GM12878 (cell line): ENCODE data around the gene HGS. TPM values are rescaled to one million over a fixed set of nuclear protein-coding genes. Genes with fewer than 3 reads are reported as not detected.

Source experiments
- ATAC-seq: fragments of 200-7000 bp; cut with Tn5 transposase; 3 replicates; pipeline ENCODE4 v1.9.1; 2020; ENCODE audit warnings: mild to moderate bottlenecking, moderate library complexity
- BruUV-seq: library from RNA; stranded (reverse); fragments of 400-500 nt; replicated peaks from 2 replicates; lab custom pipeline; 2021; lab: Mats Ljungman, UMichigan
- CTCF ChIA-PET: fragments of 300-600 bp; sonication (Branson Sonifier 250); formaldehyde crosslinking; extraction: SDS; loops from one replicate; lab custom pipeline; 2021; ENCODE audit warnings: inconsistent platforms; lab: Yijun Ruan, JAX
- POLR2A ChIA-PET: fragments of 350-600 bp; formaldehyde crosslinking; extraction: SDS; loops from one replicate; lab custom pipeline; 2021; ENCODE audit warnings: inconsistent platforms; lab: Charles Lee
- RAD21 ChIA-PET: fragments of 300-600 bp; sonication (Branson Sonifier 250); formaldehyde crosslinking; loops from one replicate; lab custom pipeline; 2023; ENCODE audit warnings: antibody characterized with exemption; ENCODE audit not compliant: unreplicated experiment; lab: Charles Lee
- SMC1A ChIA-PET: fragments of 300-600 bp; sonication (Branson Sonifier 250); formaldehyde crosslinking; loops from one replicate; lab custom pipeline; 2023; ENCODE audit not compliant: unreplicated experiment, uncharacterized antibody; lab: Charles Lee
- DNase-seq: peaks from one replicate; pipeline ENCODE4 v3.0.0-alpha.2; 2011; ENCODE audit warnings: low read depth, low spot score
- FAIRE-seq: peaks from 3 replicates; lab custom pipeline; 2011; peaks lifted over from hg19 to GRCh38; lab: Jason Lieb, UNC
- H2AFZ ChIP-seq: 2 replicates; pipeline ENCODE4 v1.6.0; 2011; ENCODE audit warnings: low read depth, low read length, control low read depth; ENCODE audit not compliant: control insufficient read depth
- H3K27ac ChIP-seq: 2 replicates; pipeline ENCODE4 v1.5.1; 2011; ENCODE audit warnings: control low read depth; ENCODE audit not compliant: control insufficient read depth, insufficient read depth
- H3K27me3 ChIP-seq, 2 experiments: replicated peaks in 1 of 2; 2 replicates each; pipeline versions ENCODE4 v1.6.0 to v1.6.1; 2011; ENCODE audit warnings: low read length in 1 of 2; ENCODE audit not compliant: control insufficient read depth in 2 of 2, insufficient read depth in 2 of 2
- H3K36me3 ChIP-seq, 2 experiments: 2 replicates each; pipeline ENCODE4 v1.5.1; 2011; ENCODE audit warnings: low read length in 1 of 2; ENCODE audit not compliant: control insufficient read depth in 2 of 2, insufficient read depth in 2 of 2
- H3K4me1 ChIP-seq: 2 replicates; pipeline ENCODE4 v1.6.1; 2011; ENCODE audit warnings: mild to moderate bottlenecking, low read length, moderate library complexity, mixed read lengths; ENCODE audit not compliant: control insufficient read depth, insufficient read depth
- H3K4me2 ChIP-seq: 2 replicates; pipeline ENCODE4 v1.6.0; 2011; ENCODE audit warnings: control low read depth; ENCODE audit not compliant: control insufficient read depth, insufficient read depth
- H3K4me3 ChIP-seq: fragments of 200-600 bp; sonication (generic); 2 replicates; pipeline ENCODE4 v1.5.1; 2016
- H3K79me2 ChIP-seq: 2 replicates; pipeline ENCODE4 v1.6.0; 2011; ENCODE audit warnings: low read length; ENCODE audit not compliant: control insufficient read depth, insufficient read depth
- H3K9ac ChIP-seq: 2 replicates; pipeline ENCODE4 v1.8.0; 2011; ENCODE audit warnings: low read length, control low read depth, mixed read lengths; ENCODE audit not compliant: control insufficient read depth, insufficient read depth
- H3K9me3 ChIP-seq: replicated peaks from 3 replicates; pipeline ENCODE4 v1.5.1; 2011; ENCODE audit warnings: mild to moderate bottlenecking, low read length; ENCODE audit not compliant: control insufficient read depth, insufficient read depth
- H4K20me1 ChIP-seq: 2 replicates; pipeline ENCODE4 v1.6.0; 2011; ENCODE audit not compliant: control insufficient read depth, insufficient read depth
- ATF3 ChIP-seq: IDR thresholded peaks from 2 replicates; pipeline ENCODE4 v1.6.1; 2011; ENCODE audit warnings: low read depth, mild to moderate bottlenecking, low read length, moderate library complexity, borderline replicate concordance; ENCODE audit errors: extremely low read depth
- CBFB ChIP-seq: IDR thresholded peaks from 2 replicates; pipeline ENCODE4 v1.6.1; 2016; ENCODE audit warnings: antibody characterized with exemption, low read depth
- CBX3 ChIP-seq: fragments of 200-600 bp; sonication (generic); IDR thresholded peaks from 2 replicates; pipeline ENCODE4 v1.6.1; 2016; ENCODE audit warnings: low read depth, borderline replicate concordance
- CREB1 ChIP-seq: IDR thresholded peaks from 2 replicates; pipeline ENCODE4 v1.6.1; 2012; ENCODE audit warnings: low read depth, mild to moderate bottlenecking, inconsistent platforms
- E2F8 ChIP-seq: fragments of 450-650 bp; IDR thresholded peaks from 2 replicates; pipeline ENCODE4 v1.6.1; 2018; ENCODE audit warnings: mild to moderate bottlenecking, low read depth, moderate library complexity; ENCODE audit not compliant: partially characterized antibody
- HDGF ChIP-seq: fragments of 450-650 bp; IDR thresholded peaks from 2 replicates; pipeline ENCODE4 v1.6.1; 2016; ENCODE audit warnings: antibody characterized with exemption
- KLF5 ChIP-seq: fragments of 450-650 bp; IDR thresholded peaks from 2 replicates; pipeline ENCODE4 v1.6.1; 2014; ENCODE audit warnings: mild to moderate bottlenecking; ENCODE audit not compliant: partially characterized antibody
- MLLT1 ChIP-seq: fragments of 450-650 bp; IDR thresholded peaks from 2 replicates; pipeline ENCODE4 v1.6.1; 2016; ENCODE audit warnings: mild to moderate bottlenecking
- NFIC ChIP-seq: IDR thresholded peaks from 2 replicates; pipeline ENCODE4 v1.6.1; 2012; ENCODE audit warnings: low read depth, mild to moderate bottlenecking, inconsistent platforms, low read length, moderate library complexity
- SIN3A ChIP-seq: IDR thresholded peaks from 2 replicates; pipeline ENCODE4 v1.6.1; 2012; ENCODE audit warnings: low read depth, low read length, improper control_type of control experiment
- SMAD5 ChIP-seq: IDR thresholded peaks from 2 replicates; pipeline ENCODE4 v1.6.1; 2016; ENCODE audit warnings: antibody characterized with exemption, low read depth
- TCF3 ChIP-seq: IDR thresholded peaks from 2 replicates; pipeline ENCODE4 v1.6.1; 2012; ENCODE audit warnings: low read depth, mild to moderate bottlenecking, low read length, borderline replicate concordance; ENCODE audit not compliant: insufficient read depth
- YY1 ChIP-seq: IDR thresholded peaks from 2 replicates; pipeline ENCODE4 v1.6.1; 2011; ENCODE audit warnings: low read depth, mild to moderate bottlenecking, low read length
- WGBS: methylation state at CpG from one replicate; pipeline ENCODE4 v1.1.6; 2016; ENCODE audit warnings: low lambda C conversion rate; ENCODE audit not compliant: insufficient replicate concordance, insufficient coverage; ENCODE audit errors: missing lambda C conversion rate; 5-methylcytosine and 5-hydroxymethylcytosine counted together
- in situ Hi-C: fragments of 300-500 bp; cut with MboI; formaldehyde crosslinking; loops from 9 replicates; pipeline ENCODE4 v1.14.3; 2018; ENCODE audit warnings: mixed read lengths
- intact Hi-C: fragments of 100-400 bp; cut with micrococcal nuclease; formaldehyde crosslinking; loops from one replicate; pipeline ENCODE4 v1.14.2; 2022; ENCODE audit not compliant: unreplicated experiment
- polyA plus RNA-seq, 11 experiments: library from polyadenylated mRNA; depleted of rRNA in 4 of 11; unstranded in 6 of 11; stranded (reverse) in 5 of 11; fragments of >200 nt; fragmentation: Nextera tagmentation in 4 of 11; fragmentation: Illumina TruSeq in 1 of 11; extraction: Ambion mirVana in 4 of 11; extraction: Trizol in 1 of 11; gene quantifications; 1 replicate in 1 of 11; 2 replicates in 10 of 11; pipeline versions ENCODE4 v1.2.1 to v1.2.3, GENCODE V29; 2011 to 2016; ENCODE audit warnings: inconsistent platforms in 2 of 11, missing spikeins in 2 of 11, low read depth in 1 of 11
- total RNA-seq, 4 experiments: library from RNA; depleted of rRNA in 3 of 4; stranded (reverse); fragments of >200 nt in 3 of 4; fragmentation: Illumina TruSeq in 1 of 4; extraction: Trizol in 1 of 4; gene quantifications; 2 replicates each; pipeline versions ENCODE4 v1.2.1 to v1.2.3, GENCODE V29; 2013 to 2021

HGS gene
- total and polyA plus RNA-seq, 10 of the 15 experiments (the other 5 are each of a cell fraction or from before 2014, with no cell fraction given), result 2.2 to 85.6 (median 55.3) TPM

GRCh38 chr17:81740395-81740961, 56.7 kb downstream of the HGS start:
- TF ChIP-seq CBX3, result no peak
- H3K4me3 ChIP-seq, result no peak overlapping the region
- H3K9ac ChIP-seq, result no peak overlapping the region
- ChIA-PET POLR2A (no interaction called here), RAD21 (no interaction called here), SMC1A (no interaction called here), CTCF (no interaction called here)
- no peaks in the 10 kb centered on the region for H3K79me2 ChIP-seq
- in situ Hi-C loops (no loop called here), intact Hi-C loops (no loop called here)
- H3K9me3 ChIP-seq, result no peaks in the 10 kb centered on the region
- WGBS, result 30% methylated on average over 28 of the region's 28 CpGs
- DNase-seq (no peak), FAIRE-seq (no peak), ATAC-seq (peak; percentile 15; the same call in 1 of the 3 replicates)
- peaks cover under 1% of the 10 kb centered on the region; the same call in 1 of the 2 replicates for H3K4me1 ChIP-seq
- H3K27me3 ChIP-seq, result no peaks in the 10 kb centered on the region; a peak in 1 of 4 replicates
- H2AFZ ChIP-seq, result no peak overlapping the region
- no peaks in the 10 kb centered on the region for H3K36me3 ChIP-seq
- no peak overlapping the region for H3K4me2 ChIP-seq
- BruUV-seq, result no TSS peak
- no peaks in the 10 kb centered on the region for H4K20me1 ChIP-seq
- H3K27ac ChIP-seq, result no peak overlapping the region

- Histone ChIP-seq H3K36me3 (no peaks in the 10 kb centered on the region), H3K4me1 (no peaks in the 10 kb centered on the region), H3K27ac (no peak overlapping the region), H3K4me2 (no peak overlapping the region), H3K9ac (no peak overlapping the region), H4K20me1 (no peaks in the 10 kb centered on the region), H2AFZ (no peak overlapping the region), H3K79me2 (no peaks in the 10 kb centered on the region), H3K27me3 (no peaks in the 10 kb centered on the region; a peak in 1 of 4 replicates), H3K4me3 (no peak overlapping the region), H3K9me3 (no peaks in the 10 kb centered on the region)
- 49% methylated on average over 18 of the region's 22 CpGs for WGBS
- ChIA-PET RAD21 (no interaction called here), CTCF (no interaction called here), SMC1A (no interaction called here), POLR2A (no interaction called here)
- ATAC-seq, result peak; percentile 30; the same call in 2 of the 3 replicates
- DNase-seq, result no peak
- intact Hi-C loops (no loop called here), in situ Hi-C loops (no loop called here)
- no TSS peak for BruUV-seq
- no peak for FAIRE-seq
- TF ChIP-seq CBFB (no peak), NFIC (no peak), TCF3 (no peak), HDGF (no peak), KLF5 (no peak), SMAD5 (no peak), ATF3 (no peak), SIN3A (no peak), MLLT1 (no peak), CBX3 (no peak), CREB1 (no peak), E2F8 (no peak), YY1 (no peak)
Measured at GRCh38 chr17:81741049-81741593, 57.3 kb downstream of the HGS start.
